HEK293T (cell line): ENCODE results near the gene CABP1.

ENCODE experiments used
- ARNT ChIP-seq: fragments of 450-650 bp; IDR thresholded peaks from 2 replicates; pipeline ENCODE4 v1.6.1; 2017; ENCODE audit warnings: mild to moderate bottlenecking
- BHLHE40 ChIP-seq: fragments of 450-650 bp; IDR thresholded peaks from 2 replicates; pipeline ENCODE4 v1.6.1; 2016; ENCODE audit warnings: mild to moderate bottlenecking, moderate library complexity, borderline replicate concordance
- CTBP1 ChIP-seq: fragments of 450-650 bp; IDR thresholded peaks from 2 replicates; pipeline ENCODE4 v1.6.1; 2016; ENCODE audit warnings: borderline replicate concordance
- ELF4 ChIP-seq: fragments of 450-650 bp; IDR thresholded peaks from 2 replicates; pipeline ENCODE4 v1.6.1; 2017; ENCODE audit warnings: antibody characterized with exemption
- FOXM1 ChIP-seq: fragments of 450-650 bp; IDR thresholded peaks from 2 replicates; pipeline ENCODE4 v1.6.1; 2017; ENCODE audit warnings: mild to moderate bottlenecking, borderline replicate concordance
- LEF1 ChIP-seq: fragments of 450-650 bp; IDR thresholded peaks from 2 replicates; pipeline ENCODE4 v1.6.1; 2017; ENCODE audit warnings: mild to moderate bottlenecking, borderline replicate concordance
- SP1 ChIP-seq: fragments of 450-650 bp; IDR thresholded peaks from 2 replicates; pipeline ENCODE4 v1.6.1; 2017
- SUZ12 ChIP-seq: fragments of 450-650 bp; IDR thresholded peaks from 2 replicates; pipeline ENCODE4 v1.6.1; 2016; ENCODE audit warnings: mild to moderate bottlenecking
- ZNF384 ChIP-seq: fragments of 450-650 bp; IDR thresholded peaks from 2 replicates; pipeline ENCODE4 v1.6.1; 2016

GRCh38 chr12:120590741-120591407, 49.6 kb upstream of the CABP1 start:
- no peak for TF ChIP-seq ELF4
- TF ChIP-seq FOXM1: no peak
- no peak for TF ChIP-seq BHLHE40
- no peak for TF ChIP-seq SP1
- no peak for TF ChIP-seq SUZ12
- no peak for TF ChIP-seq ZNF384
- TF ChIP-seq CTBP1: no peak
- no peak for TF ChIP-seq ARNT
- no peak for TF ChIP-seq LEF1
